Heart left ventricle (tissue), 16 donors: ENCODE measurements around the gene EYS. TPM values are rescaled to one million over a fixed set of nuclear protein-coding genes. Genes with fewer than 3 reads are reported as not detected.

Experiments used
- ATAC-seq, 4 donors: fragments of 200-7000 bp; cut with Tn5 transposase; one replicate each; pipeline ENCODE4 v1.9.1; 2020 to 2022; ENCODE audit warnings: moderate library complexity in 4 of 4, mild to moderate bottlenecking in 3 of 4, moderate number of reproducible peaks in 1 of 4
- DNase-seq, 5 donors: peaks; one replicate each; pipeline ENCODE4 v3.0.0-alpha.2; 2020
- H3K27ac ChIP-seq, 12 donors: fragments of 200-600 bp; sonication (generic) in 4 of 12; one replicate each; pipeline versions ENCODE4 v1.5.0 to v1.8.0; 2016 to 2022; ENCODE audit warnings: mild to moderate bottlenecking in 2 of 12
- H3K27me3 ChIP-seq, 9 donors: fragments of 200-600 bp; sonication (generic) in 2 of 9; one replicate each; pipeline versions ENCODE4 v1.5.1 to v1.8.0; 2016 to 2022; ENCODE audit warnings: mild to moderate bottlenecking in 3 of 9
- H3K36me3 ChIP-seq, 9 donors: fragments of 200-600 bp; sonication (generic) in 2 of 9; one replicate each; pipeline versions ENCODE4 v1.5.0 to v1.8.0; 2018 to 2022; ENCODE audit warnings: mild to moderate bottlenecking in 2 of 9
- H3K4me1 ChIP-seq, 12 donors: fragments of 200-600 bp; sonication (generic) in 4 of 12; one replicate each; pipeline versions ENCODE4 v1.5.0 to v1.8.0; 2016 to 2022; ENCODE audit warnings: mild to moderate bottlenecking in 3 of 12
- H3K4me3 ChIP-seq, 12 donors: fragments of 200-600 bp; sonication (generic) in 4 of 12; one replicate each; pipeline versions ENCODE4 v1.5.0 to v1.8.0; 2017 to 2022; ENCODE audit warnings: mild to moderate bottlenecking in 9 of 12, moderate library complexity in 4 of 12
- H3K9me3 ChIP-seq, 12 donors: fragments of 200-600 bp; sonication (generic) in 4 of 12; one replicate each; pipeline versions ENCODE4 v1.5.0 to v1.8.0; 2016 to 2022; ENCODE audit warnings: mild to moderate bottlenecking in 1 of 12
- POLR2A ChIP-seq, 2 donors: fragments of 450-650 bp; IDR thresholded peaks; one replicate each; pipeline ENCODE4 v1.6.1; 2017; ENCODE audit warnings: antibody characterized with exemption in 2 of 2, mild to moderate bottlenecking in 2 of 2, moderate library complexity in 2 of 2
- WGBS, 4 donors: extraction: QIAGEN DNeasy Blood & Tissue Kit in 2 of 4; methylation state at CpG; one replicate each; pipeline versions ENCODE4 v1.1.5 to v1.1.7; 2013 to 2018; 5-methylcytosine and 5-hydroxymethylcytosine counted together
- intact Hi-C, 10 donors: fragments of 100-400 bp; cut with DNase I; formaldehyde crosslinking; loops; one replicate each; pipeline versions ENCODE4 v1.11.1 to v1.14.2; 2022
- polyA plus RNA-seq, 2 donors: library from polyadenylated mRNA; stranded (reverse); fragments of 200-250 nt; gene quantifications; one replicate each; pipeline ENCODE4 v1.2.3, GENCODE V29; 2013
- total RNA-seq, 9 donors: library from RNA; depleted of rRNA in 2 of 9; stranded (reverse); fragments of >200 nt in 2 of 9; fragmentation: NEBNext Ultra II Directional in 3 of 9; extraction: Animal tissue kit (Norgen Biotek cat#: 25700) in 3 of 9; gene quantifications; one replicate each; pipeline versions ENCODE4 v1.1.0 to v1.2.4, GENCODE V29; 2016 to 2023
- TF ChIP-seq, protein P1 (sequence below), 12 donors: fragments of 200-600 bp; sonication (generic) in 4 of 12; IDR thresholded peaks; one replicate each; pipeline versions ENCODE4 v1.5.0 to v1.8.0; 2018 to 2022; ENCODE audit warnings: antibody characterized with exemption in 12 of 12, mild to moderate bottlenecking in 5 of 12
- donor health status: ischemic (EF 13 %, LVEDD 7.1; RV severe dilation, severe dysfunction).
- donor health status: healthy with polysubstance abuse.
- donor health status: DM: no; HTN: yes; CAD: no.
- donor health status: DM: no; HTN: no; CAD: no.
- donor health status: ischemic (EF 25% LVEDD 6.9; RV normal size, moderate dysfunction).
- donor health status: ischemic (EF 25% LVEDD 5.7; RV mildly dilated, moderate dysfunction).
- donor health status: healthy.
- donor health status: DM: yes; HTN: yes; CAD: no.
- donor health status: ischemic (EF 35%, LVEDD 5.7; RV mildly dilated, moderate dysfunction).
- donor health status: nonischemic (EF 11% LVEDD 7.7; RV severe dilation, severe dysfunction).
- donor health status: DM: yes; HTN: yes; CAD: no.
- donor health status: PGD.
- donor health status: ischemic (EF 29% LVEDD 5.4; RV normal size, mild dysfunction).
- donor health status: nonischemic (EF 23%, LVEDD 6.1; RV moderate dilation, normal function).

Gene EYS
- total and polyA plus RNA-seq, 11 donors, result 0.07 to 0.27 (median 0.08) TPM; not detected in 8

DNA sequence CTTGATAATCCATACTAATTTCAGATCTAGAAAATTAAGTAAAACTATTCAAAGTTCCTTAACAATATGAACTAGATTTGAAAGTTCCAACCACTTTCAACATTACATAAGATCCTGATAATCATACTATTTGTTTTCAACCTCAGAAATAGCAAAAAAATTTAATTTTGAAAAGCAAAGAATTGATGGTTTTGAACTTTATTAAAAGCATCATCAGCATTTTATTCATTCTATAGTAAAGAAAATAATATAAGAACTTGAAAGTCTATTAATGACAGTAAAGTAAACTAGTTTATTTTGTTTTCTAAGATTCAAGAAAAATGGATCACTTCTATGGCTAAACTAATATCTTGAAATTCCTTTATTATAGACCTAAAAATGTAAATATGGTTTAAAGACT is 26.8 kb downstream of the EYS start:
- no peaks in the 10 kb centered on the region for H3K4me1 ChIP-seq
- intact Hi-C loops, result no loop called here

DNA sequence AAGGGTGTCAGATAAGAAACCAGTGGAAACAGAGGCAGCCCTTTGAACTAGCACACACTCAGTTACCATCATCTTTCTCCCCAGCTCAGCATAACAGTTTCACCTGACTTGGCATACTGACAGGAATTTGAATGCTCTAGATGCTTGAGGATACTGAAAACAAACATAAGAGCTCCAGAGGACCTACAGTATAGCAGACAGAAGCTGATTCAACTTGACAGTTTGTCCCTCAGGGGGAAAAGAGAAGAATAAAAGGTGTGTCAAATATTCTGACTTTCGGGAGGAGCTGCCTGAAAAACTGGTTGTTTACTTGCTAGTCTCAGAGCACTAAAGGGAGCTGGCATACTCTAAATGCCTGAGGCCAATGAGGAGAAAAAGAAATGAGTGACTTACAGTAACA is 35.1 kb downstream of the EYS start:
- Histone ChIP-seq H3K4me3 (no peak overlapping the region), H3K9me3 (peaks cover 0 to 19% (median 0%) of the 10 kb centered on the region in 12 donors), H3K27ac (no peak overlapping the region), H3K36me3 (no peaks in the 10 kb centered on the region), H3K4me1 (no peaks in the 10 kb centered on the region), H3K27me3 (no peaks in the 10 kb centered on the region)
- no peak for DNase-seq
- WGBS, 4 donors, result 51 to 68% (median 59%) methylated on average over 1 of the region's 1 CpG
- intact Hi-C loops, result no loop called here
- ATAC-seq, result no peak
- no peak for TF ChIP-seq POLR2A (IDR thresholded peaks at IDR 0.05)
- TF ChIP-seq, protein P1, sequence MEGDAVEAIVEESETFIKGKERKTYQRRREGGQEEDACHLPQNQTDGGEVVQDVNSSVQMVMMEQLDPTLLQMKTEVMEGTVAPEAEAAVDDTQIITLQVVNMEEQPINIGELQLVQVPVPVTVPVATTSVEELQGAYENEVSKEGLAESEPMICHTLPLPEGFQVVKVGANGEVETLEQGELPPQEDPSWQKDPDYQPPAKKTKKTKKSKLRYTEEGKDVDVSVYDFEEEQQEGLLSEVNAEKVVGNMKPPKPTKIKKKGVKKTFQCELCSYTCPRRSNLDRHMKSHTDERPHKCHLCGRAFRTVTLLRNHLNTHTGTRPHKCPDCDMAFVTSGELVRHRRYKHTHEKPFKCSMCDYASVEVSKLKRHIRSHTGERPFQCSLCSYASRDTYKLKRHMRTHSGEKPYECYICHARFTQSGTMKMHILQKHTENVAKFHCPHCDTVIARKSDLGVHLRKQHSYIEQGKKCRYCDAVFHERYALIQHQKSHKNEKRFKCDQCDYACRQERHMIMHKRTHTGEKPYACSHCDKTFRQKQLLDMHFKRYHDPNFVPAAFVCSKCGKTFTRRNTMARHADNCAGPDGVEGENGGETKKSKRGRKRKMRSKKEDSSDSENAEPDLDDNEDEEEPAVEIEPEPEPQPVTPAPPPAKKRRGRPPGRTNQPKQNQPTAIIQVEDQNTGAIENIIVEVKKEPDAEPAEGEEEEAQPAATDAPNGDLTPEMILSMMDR (IDR thresholded peaks at IDR 0.05), result no peak

More for the DNA sequence above, 26.8 kb downstream of the EYS start:
- Histone ChIP-seq H3K9me3 (peaks cover 0 to 6% (median 0%) of the 10 kb centered on the region in 12 donors), H3K27me3 (no peaks in the 10 kb centered on the region), H3K4me3 (no peak overlapping the region), H3K27ac (no peak overlapping the region), H3K36me3 (no peaks in the 10 kb centered on the region)
- no peak for TF ChIP-seq POLR2A (IDR thresholded peaks at IDR 0.05)
- TF ChIP-seq, protein P1 (IDR thresholded peaks at IDR 0.05), result no peak
- no peak for DNase-seq
- ATAC-seq, result no peak

DNA sequence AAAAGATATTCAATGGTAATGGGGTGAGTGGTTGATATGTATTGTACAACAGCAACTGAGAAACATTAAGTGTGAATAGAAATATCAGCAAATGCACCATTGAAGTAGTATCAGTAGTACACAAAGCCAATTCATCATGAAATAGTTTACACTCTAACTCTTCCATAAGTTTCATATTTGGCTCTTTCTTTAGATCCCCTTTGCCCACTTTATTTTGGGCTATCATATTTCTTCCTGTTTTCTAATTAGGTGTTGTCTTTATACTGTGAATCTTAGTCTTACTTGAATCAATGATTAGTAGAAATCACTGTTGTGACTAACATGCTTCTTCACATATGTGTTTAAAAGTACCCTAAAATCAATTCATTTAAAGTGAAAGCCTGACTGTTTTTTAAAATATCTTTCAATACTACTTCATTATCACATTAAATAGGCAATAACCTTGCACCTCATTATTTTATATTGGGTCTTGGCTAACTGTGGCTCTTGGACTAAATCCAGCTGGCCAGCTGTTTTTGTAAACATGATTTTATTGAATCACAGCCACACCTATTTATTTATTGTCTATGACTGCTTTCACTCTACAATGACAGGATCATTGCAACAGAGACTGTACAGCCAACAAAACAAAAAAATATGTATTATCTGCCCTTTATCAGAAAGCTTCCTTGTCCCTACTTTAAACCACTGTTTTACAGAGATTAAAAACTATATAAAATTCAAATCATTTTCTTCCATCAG is 38.9 kb downstream of the EYS start:
- Histone ChIP-seq H3K27me3 (no peaks in the 10 kb centered on the region), H3K27ac (no peak overlapping the region), H3K9me3 (peaks cover 0 to 15% (median 0%) of the 10 kb centered on the region in 12 donors), H3K4me1 (no peaks in the 10 kb centered on the region), H3K36me3 (no peaks in the 10 kb centered on the region), H3K4me3 (no peak overlapping the region)
- no peak for TF ChIP-seq POLR2A (IDR thresholded peaks at IDR 0.05)
- TF ChIP-seq, protein P1 (IDR thresholded peaks at IDR 0.05), result no peak
- intact Hi-C loops, result no loop called here
- no peak for ATAC-seq
- no peak for DNase-seq

DNA sequence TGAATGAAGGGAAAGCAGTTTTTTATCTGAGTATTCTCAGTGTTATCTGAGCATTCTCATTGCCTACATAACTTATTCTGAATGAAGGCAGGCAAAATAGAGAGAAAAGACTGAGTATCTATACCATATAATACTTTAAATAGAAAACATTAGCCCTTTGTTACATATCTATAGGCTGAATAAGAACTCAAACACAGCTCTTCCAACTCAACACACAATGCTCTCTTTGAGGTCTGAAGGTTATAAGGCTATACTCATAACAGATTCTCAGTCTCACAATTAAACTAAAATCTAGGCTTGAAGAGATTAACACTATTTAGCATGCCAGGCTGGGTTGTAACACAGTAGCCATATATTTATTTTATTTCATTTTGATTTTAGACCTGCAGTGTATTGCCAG is 56.9 kb downstream of the EYS start:
- Histone ChIP-seq H3K9me3 (peaks cover 0 to 7% (median 0%) of the 10 kb centered on the region in 12 donors), H3K36me3 (no peaks in the 10 kb centered on the region), H3K27me3 (no peaks in the 10 kb centered on the region), H3K4me1 (no peaks in the 10 kb centered on the region), H3K27ac (no peak overlapping the region), H3K4me3 (no peak overlapping the region)
- intact Hi-C loops, result no loop called here
- ATAC-seq, result no peak
- no peak for DNase-seq
- TF ChIP-seq POLR2A (IDR thresholded peaks at IDR 0.05), result no peak
- TF ChIP-seq, protein P1 (IDR thresholded peaks at IDR 0.05), result no peak
